ENCODE data around the gene THRB.

DNA sequence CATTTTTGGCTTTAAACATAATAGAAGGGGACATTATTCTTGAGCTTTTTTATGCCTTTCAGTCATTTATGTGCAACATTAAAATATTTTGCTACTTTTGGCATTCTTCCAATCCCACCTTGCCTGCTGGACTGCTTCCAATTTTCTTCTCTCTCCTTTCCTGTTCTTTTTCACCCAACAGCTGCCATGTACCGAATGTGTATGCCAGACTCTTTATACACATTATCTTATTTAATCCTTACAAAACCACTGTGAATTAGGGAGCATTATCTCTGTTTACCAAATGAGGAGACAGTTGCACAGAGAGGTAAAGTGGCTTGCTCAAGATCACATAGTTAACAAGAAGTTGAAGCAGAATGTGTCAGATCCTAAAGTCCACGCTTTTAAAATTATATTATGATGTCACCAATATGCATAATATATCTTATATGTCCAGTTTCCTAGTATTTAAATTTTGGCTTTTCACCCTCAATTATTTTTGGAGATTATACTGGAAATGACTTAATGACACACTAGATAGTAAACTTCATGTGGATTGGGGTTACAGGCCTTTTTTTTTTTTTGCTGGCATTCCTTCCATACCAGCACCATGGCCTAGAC is 231.5 kb downstream of the THRB start:
- TF ChIP-seq, protein P1, sequence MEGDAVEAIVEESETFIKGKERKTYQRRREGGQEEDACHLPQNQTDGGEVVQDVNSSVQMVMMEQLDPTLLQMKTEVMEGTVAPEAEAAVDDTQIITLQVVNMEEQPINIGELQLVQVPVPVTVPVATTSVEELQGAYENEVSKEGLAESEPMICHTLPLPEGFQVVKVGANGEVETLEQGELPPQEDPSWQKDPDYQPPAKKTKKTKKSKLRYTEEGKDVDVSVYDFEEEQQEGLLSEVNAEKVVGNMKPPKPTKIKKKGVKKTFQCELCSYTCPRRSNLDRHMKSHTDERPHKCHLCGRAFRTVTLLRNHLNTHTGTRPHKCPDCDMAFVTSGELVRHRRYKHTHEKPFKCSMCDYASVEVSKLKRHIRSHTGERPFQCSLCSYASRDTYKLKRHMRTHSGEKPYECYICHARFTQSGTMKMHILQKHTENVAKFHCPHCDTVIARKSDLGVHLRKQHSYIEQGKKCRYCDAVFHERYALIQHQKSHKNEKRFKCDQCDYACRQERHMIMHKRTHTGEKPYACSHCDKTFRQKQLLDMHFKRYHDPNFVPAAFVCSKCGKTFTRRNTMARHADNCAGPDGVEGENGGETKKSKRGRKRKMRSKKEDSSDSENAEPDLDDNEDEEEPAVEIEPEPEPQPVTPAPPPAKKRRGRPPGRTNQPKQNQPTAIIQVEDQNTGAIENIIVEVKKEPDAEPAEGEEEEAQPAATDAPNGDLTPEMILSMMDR (conservative IDR thresholded peaks at IDR 0.05; ENCODE audit: low read length): no peak
- TF ChIP-seq EZH2phosphoT487 (IDR thresholded peaks at IDR 0.05; ENCODE audit: borderline replicate concordance): no peak

Measured in Loucy (cell line).